Liver (tissue), 9 donors: Measurements from ENCODE around the gene SDK2. TPM values are rescaled to one million over a fixed set of nuclear protein-coding genes. Genes with fewer than 3 reads are reported as not detected.

ENCODE experiments used
- DNase-seq: peaks from one replicate; pipeline ENCODE4 v3.0.0-alpha.2; 2017; ENCODE audit warnings: low spot score
- H3K27ac ChIP-seq, 2 donors: one replicate each; pipeline ENCODE4 v1.7.0; 2013; ENCODE audit warnings: inconsistent platforms in 2 of 2, low read length in 2 of 2, control low read depth in 1 of 2, low read depth in 1 of 2, mild to moderate bottlenecking in 1 of 2
- H3K27me3 ChIP-seq, 4 donors: one replicate each; pipeline versions ENCODE4 v1.6.1 to v1.7.0; 2013; ENCODE audit warnings: low read length in 3 of 4, inconsistent platforms in 1 of 4, mild to moderate bottlenecking in 1 of 4, moderate library complexity in 1 of 4; ENCODE audit not compliant: control insufficient read depth in 4 of 4, insufficient read depth in 4 of 4
- H3K36me3 ChIP-seq, 4 donors: one replicate each; pipeline versions ENCODE4 v1.6.1 to v1.7.0; 2013; ENCODE audit warnings: low read length in 3 of 4, mild to moderate bottlenecking in 3 of 4, low read depth in 1 of 4, moderate library complexity in 1 of 4; ENCODE audit not compliant: control insufficient read depth in 4 of 4, insufficient read depth in 3 of 4
- H3K4me1 ChIP-seq, 4 donors: one replicate each; pipeline versions ENCODE4 v1.6.1 to v1.7.0; 2013; ENCODE audit warnings: low read length in 3 of 4, mild to moderate bottlenecking in 3 of 4, moderate library complexity in 1 of 4; ENCODE audit not compliant: control insufficient read depth in 4 of 4, insufficient read depth in 4 of 4
- H3K4me3 ChIP-seq, 3 donors: one replicate each; pipeline versions ENCODE4 v1.6.1 to v1.7.0; 2013; ENCODE audit warnings: low read length in 3 of 3, control low read depth in 1 of 3, low read depth in 1 of 3, mild to moderate bottlenecking in 1 of 3
- H3K9ac ChIP-seq, 2 donors: one replicate each; pipeline ENCODE4 v1.7.0; 2013; ENCODE audit warnings: low read length in 2 of 2, mild to moderate bottlenecking in 2 of 2, moderate library complexity in 2 of 2, control low read depth in 1 of 2, low read depth in 1 of 2
- H3K9me3 ChIP-seq, 4 donors: one replicate each; pipeline versions ENCODE4 v1.6.1 to v1.7.0; 2013; ENCODE audit warnings: low read length in 3 of 4; ENCODE audit not compliant: control insufficient read depth in 4 of 4
- FOXA1 ChIP-seq: IDR thresholded peaks from 2 replicates; pipeline ENCODE4 v1.6.1; 2016; ENCODE audit warnings: antibody characterized with exemption
- FOXA2 ChIP-seq: IDR thresholded peaks from 2 replicates; pipeline ENCODE4 v1.6.1; 2016; ENCODE audit warnings: antibody characterized with exemption
- GABPA ChIP-seq, 2 donors: IDR thresholded peaks in 1 of 2; conservative IDR thresholded peaks in 1 of 2; 2 replicates each; pipeline ENCODE4 v1.6.1; 2016; ENCODE audit warnings: antibody characterized with exemption in 2 of 2, mild to moderate bottlenecking in 1 of 2, moderate library complexity in 1 of 2
- HNF4A ChIP-seq, 2 donors: conservative IDR thresholded peaks; 2 replicates each; pipeline ENCODE4 v1.6.1; 2016; ENCODE audit warnings: antibody characterized with exemption in 2 of 2, mild to moderate bottlenecking in 2 of 2
- HNF4G ChIP-seq: IDR thresholded peaks from 2 replicates; pipeline ENCODE4 v1.6.1; 2016; ENCODE audit warnings: antibody characterized with exemption
- JUND ChIP-seq, 2 donors: IDR thresholded peaks; 2 replicates each; pipeline ENCODE4 v1.6.1; 2016; ENCODE audit warnings: antibody characterized with exemption in 2 of 2
- NR2F2 ChIP-seq: IDR thresholded peaks from 2 replicates; pipeline ENCODE4 v1.6.1; 2016; ENCODE audit warnings: antibody characterized with exemption
- RAD21 ChIP-seq, 2 donors: IDR thresholded peaks; 2 replicates each; pipeline ENCODE4 v1.6.1; 2016; ENCODE audit warnings: antibody characterized with exemption in 2 of 2, mild to moderate bottlenecking in 2 of 2
- RXRA ChIP-seq, 2 donors: IDR thresholded peaks; 2 replicates each; pipeline ENCODE4 v1.6.1; 2017 to 2018; ENCODE audit warnings: antibody characterized with exemption in 2 of 2, mild to moderate bottlenecking in 1 of 2
- SP1 ChIP-seq: IDR thresholded peaks from 2 replicates; pipeline ENCODE4 v1.6.1; 2018; ENCODE audit warnings: antibody characterized with exemption, mild to moderate bottlenecking
- TAF1 ChIP-seq: conservative IDR thresholded peaks from 2 replicates; pipeline ENCODE4 v1.6.1; 2016; ENCODE audit warnings: antibody characterized with exemption, mild to moderate bottlenecking
- YY1 ChIP-seq: IDR thresholded peaks from 2 replicates; pipeline ENCODE4 v1.6.1; 2016; ENCODE audit warnings: antibody characterized with exemption, mild to moderate bottlenecking
- WGBS: extraction: QIAGEN DNeasy Blood & Tissue Kit; methylation state at CpG from one replicate; pipeline ENCODE4 v1.1.7; 2013; 5-methylcytosine and 5-hydroxymethylcytosine counted together
- polyA plus RNA-seq, 2 donors: library from polyadenylated mRNA; stranded (reverse) in 1 of 2; unstranded in 1 of 2; fragments of 200-250 nt in 1 of 2; fragments of >200 nt in 1 of 2; fragmentation: Nextera tagmentation in 1 of 2; extraction: Ambion mirVana in 1 of 2; gene quantifications; one replicate each; pipeline versions ENCODE4 v1.2.1 to v1.2.3, GENCODE V29; 2013 to 2015
- total RNA-seq, 2 donors: library from RNA; depleted of rRNA; stranded (reverse); fragments of >200 nt; gene quantifications; one replicate each; pipeline ENCODE4 v1.2.3, GENCODE V29; 2014
- TF ChIP-seq, protein P1 (sequence below): fragments of 150-350 bp; IDR thresholded peaks from 2 replicates; pipeline ENCODE4 v1.5.1; 2017; ENCODE audit warnings: improper control_type of control experiment, low read depth, low read length; ENCODE audit not compliant: missing input control
- TF ChIP-seq, protein P2 (sequence below): IDR thresholded peaks from 2 replicates; pipeline ENCODE4 v1.6.1; 2016; ENCODE audit warnings: antibody characterized with exemption, mild to moderate bottlenecking
- TF ChIP-seq, protein P3 (sequence below): IDR thresholded peaks from 2 replicates; pipeline ENCODE4 v1.6.1; 2016; ENCODE audit warnings: antibody characterized with exemption
- TF ChIP-seq, protein P4 (sequence below): IDR thresholded peaks from 2 replicates; pipeline ENCODE4 v1.6.1; 2016; ENCODE audit warnings: antibody characterized with exemption
- TF ChIP-seq, protein P5 (sequence below): IDR thresholded peaks from 2 replicates; pipeline ENCODE4 v1.6.1; 2016; ENCODE audit warnings: antibody characterized with exemption
- donor health status: healthy.
- donor health status: healthy.
- donor health status: healthy.
- donor health status: healthy.
- donor health status: healthy.

Gene SDK2
- total and polyA plus RNA-seq, 4 donors, result 0.05 to 0.42 (median 0.10) TPM

DNA sequence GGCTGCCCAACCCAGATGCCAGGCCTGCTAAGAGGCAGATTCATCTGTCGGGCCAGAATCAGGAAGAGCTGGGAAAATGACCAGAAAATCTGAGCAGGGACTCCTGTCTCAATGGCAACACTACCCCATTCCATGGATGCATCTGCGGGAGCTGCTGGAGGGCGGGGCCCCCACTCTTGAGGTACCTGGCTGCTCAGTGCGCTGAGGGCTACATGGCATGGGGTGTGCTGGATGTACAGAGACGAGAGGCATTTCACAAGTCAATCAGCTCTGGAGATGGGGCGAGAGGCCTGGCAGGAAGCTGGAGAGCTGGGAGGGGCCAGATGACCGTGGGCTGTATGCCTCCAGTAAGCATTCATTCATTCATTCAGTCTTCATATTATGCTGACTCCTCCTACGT lies 6.4 kb downstream of the SDK2 start:
- H3K9me3 ChIP-seq, result no peaks in the 10 kb centered on the region
- H3K36me3 ChIP-seq, result no peaks in the 10 kb centered on the region
- TF ChIP-seq SP1 (no peak), RAD21 (IDR thresholded peaks at IDR 0.05) (no peak), FOXA2 (no peak), TAF1 (no peak), HNF4G (no peak), GABPA (IDR thresholded peaks at IDR 0.05 in 1 of 2, conservative IDR thresholded peaks at IDR 0.05 in 1 of 2) (no peak), RXRA (IDR thresholded peaks at IDR 0.05) (no peak), HNF4A (conservative IDR thresholded peaks at IDR 0.05) (no peak), NR2F2 (no peak), YY1 (no peak), JUND (IDR thresholded peaks at IDR 0.05) (no peak), FOXA1 (no peak)
- TF ChIP-seq, protein P1, sequence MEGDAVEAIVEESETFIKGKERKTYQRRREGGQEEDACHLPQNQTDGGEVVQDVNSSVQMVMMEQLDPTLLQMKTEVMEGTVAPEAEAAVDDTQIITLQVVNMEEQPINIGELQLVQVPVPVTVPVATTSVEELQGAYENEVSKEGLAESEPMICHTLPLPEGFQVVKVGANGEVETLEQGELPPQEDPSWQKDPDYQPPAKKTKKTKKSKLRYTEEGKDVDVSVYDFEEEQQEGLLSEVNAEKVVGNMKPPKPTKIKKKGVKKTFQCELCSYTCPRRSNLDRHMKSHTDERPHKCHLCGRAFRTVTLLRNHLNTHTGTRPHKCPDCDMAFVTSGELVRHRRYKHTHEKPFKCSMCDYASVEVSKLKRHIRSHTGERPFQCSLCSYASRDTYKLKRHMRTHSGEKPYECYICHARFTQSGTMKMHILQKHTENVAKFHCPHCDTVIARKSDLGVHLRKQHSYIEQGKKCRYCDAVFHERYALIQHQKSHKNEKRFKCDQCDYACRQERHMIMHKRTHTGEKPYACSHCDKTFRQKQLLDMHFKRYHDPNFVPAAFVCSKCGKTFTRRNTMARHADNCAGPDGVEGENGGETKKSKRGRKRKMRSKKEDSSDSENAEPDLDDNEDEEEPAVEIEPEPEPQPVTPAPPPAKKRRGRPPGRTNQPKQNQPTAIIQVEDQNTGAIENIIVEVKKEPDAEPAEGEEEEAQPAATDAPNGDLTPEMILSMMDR, result no peak
- TF ChIP-seq, protein P2, sequence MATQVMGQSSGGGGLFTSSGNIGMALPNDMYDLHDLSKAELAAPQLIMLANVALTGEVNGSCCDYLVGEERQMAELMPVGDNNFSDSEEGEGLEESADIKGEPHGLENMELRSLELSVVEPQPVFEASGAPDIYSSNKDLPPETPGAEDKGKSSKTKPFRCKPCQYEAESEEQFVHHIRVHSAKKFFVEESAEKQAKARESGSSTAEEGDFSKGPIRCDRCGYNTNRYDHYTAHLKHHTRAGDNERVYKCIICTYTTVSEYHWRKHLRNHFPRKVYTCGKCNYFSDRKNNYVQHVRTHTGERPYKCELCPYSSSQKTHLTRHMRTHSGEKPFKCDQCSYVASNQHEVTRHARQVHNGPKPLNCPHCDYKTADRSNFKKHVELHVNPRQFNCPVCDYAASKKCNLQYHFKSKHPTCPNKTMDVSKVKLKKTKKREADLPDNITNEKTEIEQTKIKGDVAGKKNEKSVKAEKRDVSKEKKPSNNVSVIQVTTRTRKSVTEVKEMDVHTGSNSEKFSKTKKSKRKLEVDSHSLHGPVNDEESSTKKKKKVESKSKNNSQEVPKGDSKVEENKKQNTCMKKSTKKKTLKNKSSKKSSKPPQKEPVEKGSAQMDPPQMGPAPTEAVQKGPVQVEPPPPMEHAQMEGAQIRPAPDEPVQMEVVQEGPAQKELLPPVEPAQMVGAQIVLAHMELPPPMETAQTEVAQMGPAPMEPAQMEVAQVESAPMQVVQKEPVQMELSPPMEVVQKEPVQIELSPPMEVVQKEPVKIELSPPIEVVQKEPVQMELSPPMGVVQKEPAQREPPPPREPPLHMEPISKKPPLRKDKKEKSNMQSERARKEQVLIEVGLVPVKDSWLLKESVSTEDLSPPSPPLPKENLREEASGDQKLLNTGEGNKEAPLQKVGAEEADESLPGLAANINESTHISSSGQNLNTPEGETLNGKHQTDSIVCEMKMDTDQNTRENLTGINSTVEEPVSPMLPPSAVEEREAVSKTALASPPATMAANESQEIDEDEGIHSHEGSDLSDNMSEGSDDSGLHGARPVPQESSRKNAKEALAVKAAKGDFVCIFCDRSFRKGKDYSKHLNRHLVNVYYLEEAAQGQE, result no peak
- TF ChIP-seq, protein P3, sequence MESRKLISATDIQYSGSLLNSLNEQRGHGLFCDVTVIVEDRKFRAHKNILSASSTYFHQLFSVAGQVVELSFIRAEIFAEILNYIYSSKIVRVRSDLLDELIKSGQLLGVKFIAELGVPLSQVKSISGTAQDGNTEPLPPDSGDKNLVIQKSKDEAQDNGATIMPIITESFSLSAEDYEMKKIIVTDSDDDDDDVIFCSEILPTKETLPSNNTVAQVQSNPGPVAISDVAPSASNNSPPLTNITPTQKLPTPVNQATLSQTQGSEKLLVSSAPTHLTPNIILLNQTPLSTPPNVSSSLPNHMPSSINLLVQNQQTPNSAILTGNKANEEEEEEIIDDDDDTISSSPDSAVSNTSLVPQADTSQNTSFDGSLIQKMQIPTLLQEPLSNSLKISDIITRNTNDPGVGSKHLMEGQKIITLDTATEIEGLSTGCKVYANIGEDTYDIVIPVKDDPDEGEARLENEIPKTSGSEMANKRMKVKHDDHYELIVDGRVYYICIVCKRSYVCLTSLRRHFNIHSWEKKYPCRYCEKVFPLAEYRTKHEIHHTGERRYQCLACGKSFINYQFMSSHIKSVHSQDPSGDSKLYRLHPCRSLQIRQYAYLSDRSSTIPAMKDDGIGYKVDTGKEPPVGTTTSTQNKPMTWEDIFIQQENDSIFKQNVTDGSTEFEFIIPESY, result no peak
- TF ChIP-seq, protein P4, sequence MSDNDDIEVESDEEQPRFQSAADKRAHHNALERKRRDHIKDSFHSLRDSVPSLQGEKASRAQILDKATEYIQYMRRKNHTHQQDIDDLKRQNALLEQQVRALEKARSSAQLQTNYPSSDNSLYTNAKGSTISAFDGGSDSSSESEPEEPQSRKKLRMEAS, result no peak
- TF ChIP-seq, protein P5, sequence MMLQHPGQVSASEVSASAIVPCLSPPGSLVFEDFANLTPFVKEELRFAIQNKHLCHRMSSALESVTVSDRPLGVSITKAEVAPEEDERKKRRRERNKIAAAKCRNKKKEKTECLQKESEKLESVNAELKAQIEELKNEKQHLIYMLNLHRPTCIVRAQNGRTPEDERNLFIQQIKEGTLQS, result no peak
- H3K27ac ChIP-seq, result no peak overlapping the region
- no peak overlapping the region for H3K9ac ChIP-seq
- H3K4me3 ChIP-seq, result no peak overlapping the region
- peaks cover 0 to under 1% (median under 1%) of the 10 kb centered on the region in 4 donors for H3K4me1 ChIP-seq
- peaks cover 5 to 7% (median 5%) of the 10 kb centered on the region in 4 donors for H3K27me3 ChIP-seq
- DNase-seq, result no peak
- 80% methylated on average over 8 of the region's 8 CpGs for WGBS
